ENCODE results near the gene FBXO33. TPM values are rescaled to one million over a fixed set of nuclear protein-coding genes. Genes with fewer than 3 reads are reported as not detected.

The FBXO33 gene
- total RNA-seq (10 to 100 TPM in 3 of 7 donors, 1 to 10 TPM in 4; 7.8 to 22.2 (median 9.0) TPM), polyA plus RNA-seq (10 to 100 TPM in 1 of 2 donors, 1 to 10 TPM in 1; 5.4 to 10.9 TPM)
- long read RNA-seq, donor 1, partial matches to known transcripts = 0 of 4 reads
- long read RNA-seq, donor 1, other reads (novel, unspliced or antisense) = 2 of 4 reads
- long read RNA-seq, donor 2, partial matches to known transcripts = 0 of 4 reads
- long read RNA-seq, donor 2, other reads (novel, unspliced or antisense) = 0 of 4 reads
- long read RNA-seq, donor 3, transcript FBXO33-201 (4 exons, 3,853 nt) = major isoform, 28 of 29 reads
- long read RNA-seq, donor 3, partial matches to known transcripts = 0 of 29 reads
- long read RNA-seq, donor 3, other reads (novel, unspliced or antisense) = 1 of 29 reads

GRCh38 chr14:39432179-39432618 lies at the start of gene FBXO33:
FBXO33 (minus strand) TSS chr14:39432433; CDS start chr14:39432162, 271 bp downstream.
- Histone ChIP-seq H3K4me1 (ENCODE audit: insufficient read depth) (peaks cover 3% of the 10 kb centered on the region), H3K9me3 (no peaks in the 10 kb centered on the region), H3K27ac (peak within 1 kb of the TSS; percentile 93 to 98), H3K36me3 (no peaks in the 10 kb centered on the region), H3K4me3 (peak within 1 kb of the TSS; percentile 83), H3K27me3 (no peaks in the 10 kb centered on the region)
- TF ChIP-seq POLR2A (IDR thresholded peaks at IDR 0.05) (no peak), CTCF (IDR thresholded peaks at IDR 0.05) (peak in 1 of 3 donors; percentile 28), EP300 (IDR thresholded peaks at IDR 0.05) (peak; percentile 61)
- intact Hi-C loops (cut with DNase I) = loop anchor here in 2 of 4 donors (2.0 to 5.0 kb wide), 3 partner anchors 165 to 329 kb away; partner anchors contain the start of genes SEC23A (in 1 of the 2) and TRAPPC6B (in 1 of the 2)
- 0% methylated on average over 21 to 47 of the region's 47 CpGs for WGBS, 3 donors
- peak; percentile 95 to 98 (median 96) for DNase-seq

GRCh38 chr14:39474416-39474911 lies 42.2 kb upstream of the FBXO33 start:
- no peaks in the 10 kb centered on the region for H3K27me3 ChIP-seq
- no peak for DNase-seq
- no peaks in the 10 kb centered on the region for H3K36me3 ChIP-seq
- no peaks in the 10 kb centered on the region for H3K4me1 ChIP-seq (ENCODE audit: insufficient read depth)
- intact Hi-C loops (cut with DNase I) = no loop called here
- no peaks in the 10 kb centered on the region for H3K9me3 ChIP-seq
- no peak for TF ChIP-seq POLR2A (IDR thresholded peaks at IDR 0.05)
- no peak for TF ChIP-seq CTCF (IDR thresholded peaks at IDR 0.05)
- TF ChIP-seq EP300 (IDR thresholded peaks at IDR 0.05) = no peak
- WGBS, 3 donors = 85 to 93% (median 89%) methylated on average over 1 of the region's 1 CpG
- no peak overlapping the region for H3K27ac ChIP-seq
- no peak overlapping the region for H3K4me3 ChIP-seq

GRCh38 chr14:39472078-39472477 lies 39.8 kb upstream of the FBXO33 start:
- Histone ChIP-seq H3K4me3 (no peak overlapping the region), H3K9me3 (no peaks in the 10 kb centered on the region), H3K36me3 (no peaks in the 10 kb centered on the region), H3K27me3 (no peaks in the 10 kb centered on the region), H3K27ac (no peak overlapping the region), H3K4me1 (ENCODE audit: insufficient read depth) (no peaks in the 10 kb centered on the region)
- intact Hi-C loops (cut with DNase I) = no loop called here
- 87 to 93% (median 90%) methylated on average over 2 of the region's 2 CpGs for WGBS, 3 donors
- no peak for DNase-seq
- TF ChIP-seq POLR2A (IDR thresholded peaks at IDR 0.05) = no peak
- TF ChIP-seq CTCF (IDR thresholded peaks at IDR 0.05) = no peak
- TF ChIP-seq EP300 (IDR thresholded peaks at IDR 0.05) = no peak

GRCh38 chr14:39469094-39469710 lies 37.0 kb upstream of the FBXO33 start:
- Histone ChIP-seq H3K4me3 (no peak overlapping the region), H3K36me3 (no peaks in the 10 kb centered on the region), H3K4me1 (ENCODE audit: insufficient read depth) (no peaks in the 10 kb centered on the region), H3K27me3 (no peaks in the 10 kb centered on the region), H3K9me3 (no peaks in the 10 kb centered on the region), H3K27ac (no peak overlapping the region)
- no peak for DNase-seq
- intact Hi-C loops (cut with DNase I) = no loop called here
- WGBS, 3 donors = 48 to 65% (median 48%) methylated on average over 5 of the region's 5 CpGs
- TF ChIP-seq POLR2A (IDR thresholded peaks at IDR 0.05) = no peak
- TF ChIP-seq EP300 (IDR thresholded peaks at IDR 0.05) = no peak
- TF ChIP-seq CTCF (IDR thresholded peaks at IDR 0.05) = no peak

Data from ovary (tissue), 10 donors.